HG03196 (cell line): ENCODE data around the gene CREB5.

ENCODE experiments used
- ATAC-seq: cut with Tn5 transposase; IDR thresholded peaks from one replicate; pipeline ENCODE4 v1.9.1; 2021; ENCODE audit not compliant: unreplicated experiment

CREB5 gene

GRCh38 chr7:28731092-28731658 lies 318.9 kb downstream of the CREB5 start:
- ATAC-seq: no peak

DNA sequence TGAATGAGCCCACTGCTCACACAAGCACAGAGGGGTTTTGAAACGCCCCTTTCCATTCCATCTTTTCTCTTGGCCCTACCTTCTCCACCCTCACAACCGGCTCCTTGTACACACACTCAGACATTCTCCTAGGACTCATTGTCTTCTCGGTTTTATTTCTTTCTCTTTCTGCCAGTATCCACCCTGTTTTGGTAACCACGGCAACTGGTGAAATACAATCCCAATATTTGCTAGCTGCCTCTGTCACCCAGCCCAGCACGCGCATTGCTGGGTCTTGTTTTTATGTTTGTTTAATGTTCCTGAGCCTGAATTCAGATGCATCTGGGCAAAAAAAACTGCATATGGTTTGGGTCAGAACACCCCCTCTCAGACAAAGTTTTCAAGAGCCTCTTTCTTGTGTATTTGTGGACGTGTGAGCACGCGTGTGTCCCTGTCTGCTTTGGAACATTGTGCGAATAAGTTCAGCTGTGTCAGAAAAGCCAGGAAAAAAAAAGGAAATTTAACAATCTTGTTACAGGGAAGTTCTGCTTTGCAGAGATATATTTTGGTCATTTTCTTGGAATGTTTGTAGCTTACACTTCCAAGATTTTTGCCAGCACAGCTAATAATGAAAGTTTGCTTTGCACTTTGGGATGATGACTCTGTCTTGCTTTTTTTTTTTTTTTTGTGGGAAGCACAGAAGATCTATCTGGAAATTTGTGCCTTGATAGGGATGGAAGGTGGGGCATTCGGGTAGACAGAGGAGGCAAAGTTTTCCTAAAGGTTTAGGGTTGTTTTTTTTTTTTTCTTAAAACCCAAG lies 320.0 kb downstream of the CREB5 start:
- no peak for ATAC-seq

DNA sequence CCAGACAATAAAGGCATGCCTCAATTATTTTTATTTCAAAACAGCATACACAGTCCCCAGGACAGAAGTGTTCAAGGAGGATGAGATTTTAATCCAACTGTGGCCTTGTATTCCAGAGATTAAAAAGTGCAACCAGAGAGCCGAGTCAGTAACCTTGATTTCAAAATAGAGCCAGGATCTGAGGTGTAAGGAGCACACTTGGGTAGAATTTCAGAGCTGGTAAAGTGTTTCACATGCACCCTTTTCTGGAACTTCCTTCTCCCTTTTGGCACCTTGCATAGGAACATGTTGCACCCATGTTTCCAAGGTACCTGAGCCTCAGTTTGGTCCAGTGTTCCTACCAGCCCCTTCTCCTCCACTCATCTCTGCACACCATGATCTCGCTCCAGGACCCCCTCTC lies 320.7 kb downstream of the CREB5 start:
- no peak for ATAC-seq

- ATAC-seq: no peak
These were observed 326.1 kb downstream of the CREB5 start for GRCh38 chr7:28738412-28738811.

DNA sequence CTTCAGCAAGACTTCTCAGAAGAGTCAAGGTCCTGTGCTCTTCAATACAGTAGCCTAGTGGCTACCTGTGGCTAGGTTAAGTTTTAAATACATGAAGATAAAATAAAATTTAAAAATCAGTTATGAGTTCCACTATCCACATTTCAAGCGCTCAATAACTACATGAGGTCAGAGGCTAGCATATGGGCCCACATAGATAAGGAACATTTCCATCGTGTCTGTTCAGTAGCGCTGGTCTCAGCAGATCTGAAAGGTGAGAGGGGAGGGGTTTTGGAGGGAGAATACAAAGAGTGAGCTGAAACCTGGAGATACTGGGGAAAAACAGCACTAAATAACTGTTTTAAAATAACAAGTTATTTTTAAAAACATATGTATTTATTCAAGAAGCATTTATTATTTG lies 326.8 kb downstream of the CREB5 start:
- ATAC-seq: no peak

- no peak for ATAC-seq
These were observed 327.5 kb downstream of the CREB5 start for GRCh38 chr7:28739826-28740225.

GRCh38 chr7:28744951-28745350 lies 332.6 kb downstream of the CREB5 start:
- no peak for ATAC-seq

DNA sequence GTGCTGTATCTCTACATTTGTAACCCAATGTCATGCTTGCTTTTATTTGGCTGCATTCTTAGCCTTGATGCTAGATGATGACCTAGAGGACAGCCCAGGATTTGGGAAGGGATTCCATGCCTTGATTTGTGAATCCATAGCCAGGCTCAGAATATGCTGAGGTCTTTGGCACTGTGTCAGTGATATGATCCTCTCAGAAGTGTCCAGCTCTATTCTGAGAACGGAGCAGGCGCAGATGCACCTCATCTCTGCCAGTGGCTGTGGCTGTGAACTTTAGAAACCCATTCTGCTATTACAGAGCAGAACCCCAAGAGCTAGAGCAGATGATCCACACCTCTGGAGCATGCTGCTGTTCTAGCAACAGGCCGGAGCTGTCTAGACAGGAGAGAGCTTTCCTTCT lies 333.0 kb downstream of the CREB5 start:
- ATAC-seq: no peak

DNA sequence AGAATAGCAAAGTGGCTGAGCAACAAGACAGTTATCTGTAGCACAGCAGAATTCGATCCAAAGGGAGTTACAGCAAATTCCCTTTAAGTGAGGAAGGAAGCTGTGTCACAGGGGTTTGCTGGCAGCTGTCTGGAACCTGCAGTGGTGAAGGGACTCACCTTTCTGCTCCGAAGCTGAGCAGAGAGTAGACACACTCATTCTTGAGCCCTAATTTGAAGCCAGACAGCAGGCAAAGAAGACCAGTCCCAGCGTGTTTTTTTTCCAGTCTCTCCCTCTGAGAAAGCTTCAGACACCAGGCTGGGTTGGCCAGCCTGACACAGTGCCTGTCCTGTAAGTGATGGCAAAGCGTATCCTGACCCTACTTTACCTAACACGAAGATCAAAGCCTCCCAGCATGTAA lies 335.1 kb downstream of the CREB5 start:
- no peak for ATAC-seq

DNA sequence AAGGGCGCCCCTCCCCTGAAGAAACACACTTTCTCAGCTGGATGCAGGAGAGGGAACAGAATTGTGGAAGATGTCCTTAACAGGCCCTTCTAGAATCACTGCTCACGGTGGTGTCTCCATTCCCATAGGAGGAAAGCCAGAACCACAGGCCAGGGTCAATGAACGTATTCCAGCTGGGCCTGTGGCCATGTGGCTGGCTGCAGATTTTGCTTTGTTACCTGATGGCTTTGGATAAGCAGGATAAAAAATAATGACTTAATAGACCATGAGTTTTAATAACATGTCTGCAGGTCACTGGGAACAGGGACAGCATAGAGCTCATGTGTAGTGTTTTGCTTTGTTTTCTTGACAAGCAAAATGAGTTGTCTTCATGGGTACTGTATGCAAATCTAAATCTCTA lies 335.5 kb downstream of the CREB5 start:
- no peak for ATAC-seq

- no peak for ATAC-seq
These were observed 336.0 kb downstream of the CREB5 start for GRCh38 chr7:28748346-28748745.

GRCh38 chr7:28748933-28749584 lies 336.7 kb downstream of the CREB5 start:
- no peak for ATAC-seq

- no peak for ATAC-seq
These were observed 337.3 kb downstream of the CREB5 start for GRCh38 chr7:28749638-28750037.

DNA sequence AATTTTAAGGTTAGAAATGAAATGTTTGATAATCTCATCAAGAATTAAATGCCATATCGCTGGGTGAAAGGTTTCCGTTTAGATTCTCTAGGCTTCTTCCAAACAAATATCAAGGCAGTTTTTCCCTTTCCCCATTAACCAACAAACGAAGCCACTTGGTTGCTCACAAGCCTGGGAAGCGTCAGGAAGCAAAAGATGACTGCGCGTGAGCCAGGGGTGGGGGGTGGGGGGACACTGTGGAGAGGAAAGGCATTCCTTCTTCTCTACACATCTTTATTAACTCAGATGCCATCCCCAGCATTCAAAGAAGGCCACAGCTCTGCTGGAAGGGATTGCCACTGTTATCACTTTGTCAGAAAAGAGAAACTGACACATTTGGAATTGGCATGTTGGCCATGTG lies 338.7 kb downstream of the CREB5 start:
- no peak for ATAC-seq

GRCh38 chr7:28753613-28754012 lies 341.3 kb downstream of the CREB5 start:
- ATAC-seq: no peak

- ATAC-seq: no peak
These were observed 341.7 kb downstream of the CREB5 start for GRCh38 chr7:28754027-28754426.

- ATAC-seq: no peak
These were observed 342.1 kb downstream of the CREB5 start for GRCh38 chr7:28754447-28754846.

DNA sequence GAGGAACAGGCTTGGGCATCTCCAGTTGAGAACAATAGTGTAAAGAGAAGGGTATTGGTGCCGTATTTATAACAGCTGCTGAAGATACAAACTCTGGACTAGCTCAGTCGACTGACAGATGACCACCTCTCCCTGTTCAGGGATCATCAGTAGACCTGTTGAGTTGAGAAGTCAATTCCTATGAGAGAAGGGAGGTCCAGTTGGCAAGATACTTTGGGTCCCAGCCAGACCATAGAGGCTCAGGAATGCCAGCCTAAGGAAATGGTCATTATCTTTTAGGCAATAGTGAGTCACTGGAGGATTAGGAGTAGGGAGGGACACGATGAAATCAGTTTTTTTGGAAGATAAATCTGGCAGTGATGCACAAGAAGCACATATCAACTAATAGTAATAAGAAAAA lies 342.9 kb downstream of the CREB5 start:
- ATAC-seq: no peak

DNA sequence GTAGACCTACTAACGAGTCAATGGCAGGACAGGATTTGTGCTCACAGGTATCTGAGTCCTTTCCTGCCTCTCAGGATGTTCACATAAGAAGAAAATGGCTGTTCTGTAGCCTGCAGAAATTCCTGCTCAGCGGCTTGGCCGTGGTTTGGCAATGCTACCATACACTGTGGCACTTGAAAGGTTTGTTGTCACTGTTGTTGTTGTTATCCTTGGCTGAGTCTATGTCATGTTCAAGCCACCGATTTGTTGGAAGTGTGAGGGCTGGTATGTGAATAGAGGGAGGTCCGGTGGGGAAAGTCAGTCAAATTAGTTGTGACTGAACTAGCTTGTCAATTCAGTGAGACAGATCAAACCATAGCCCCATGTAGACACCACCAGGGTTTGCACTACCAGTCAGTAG lies 345.9 kb downstream of the CREB5 start:
- no peak for ATAC-seq

DNA sequence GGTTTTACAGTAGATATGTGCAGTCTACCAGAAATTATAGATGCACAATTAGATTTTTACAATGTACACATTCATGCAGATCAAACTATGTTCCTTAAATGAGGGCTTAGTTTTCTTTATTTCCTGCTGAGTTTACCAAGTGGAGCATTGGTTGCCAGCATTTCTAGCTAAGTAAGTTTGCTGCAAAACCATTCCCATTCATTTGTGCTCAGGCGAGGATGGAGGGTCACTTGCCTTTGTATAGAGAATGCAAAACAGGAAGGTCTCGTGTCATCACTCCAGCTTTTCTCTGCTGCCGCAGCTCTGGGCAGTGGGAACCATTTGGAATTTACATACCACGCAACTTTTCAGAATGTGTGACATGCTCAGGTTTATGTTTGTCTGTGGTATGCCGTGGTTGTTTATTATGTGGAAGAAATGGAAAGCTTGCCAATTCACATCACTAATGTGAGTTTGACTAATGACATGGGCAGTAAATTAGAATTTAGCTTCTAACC lies 347.2 kb downstream of the CREB5 start:
- no peak for ATAC-seq

DNA sequence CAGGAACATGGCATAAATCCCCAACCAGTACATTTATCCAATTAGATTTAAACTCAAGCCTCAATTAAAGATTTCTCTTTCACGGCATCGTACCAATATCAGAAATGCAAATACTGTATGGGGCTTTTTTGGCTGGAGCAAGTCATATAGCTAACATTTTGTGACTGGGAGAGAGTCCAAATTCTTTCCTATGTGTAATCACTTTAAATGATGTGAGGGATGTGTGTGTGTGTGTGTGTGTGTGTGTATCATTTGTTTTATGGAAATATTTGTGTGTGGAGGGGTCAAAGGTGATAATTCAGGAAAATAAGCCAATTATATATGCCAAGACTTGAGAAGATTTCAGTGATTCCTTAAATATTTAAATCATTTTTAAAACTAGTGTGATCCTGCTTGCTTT lies 349.2 kb downstream of the CREB5 start:
- ATAC-seq: no peak

- ATAC-seq: no peak
These were observed 350.3 kb downstream of the CREB5 start for GRCh38 chr7:28762651-28763050.
